Upper lobe of left lung (tissue), 4 donors: ENCODE results near the gene ADRB2.

Source experiments
- EP300 ChIP-seq, 4 donors: sonication (generic); formaldehyde crosslinking; IDR thresholded peaks; one replicate each; pipeline ENCODE4 v1.5.1; 2017; ENCODE audit warnings: antibody characterized with exemption in 4 of 4, control low read depth in 2 of 4
- POLR2A ChIP-seq, 4 donors: fragments of 450-650 bp; IDR thresholded peaks; one replicate each; pipeline ENCODE4 v1.5.1; 2016 to 2017; ENCODE audit warnings: antibody characterized with exemption in 4 of 4, mild to moderate bottlenecking in 2 of 4
- POLR2AphosphoS5 ChIP-seq, 2 donors: sonication (generic); formaldehyde crosslinking; IDR thresholded peaks; one replicate each; pipeline ENCODE4 v1.5.1; 2017; ENCODE audit warnings: antibody characterized with exemption in 2 of 2
- TF ChIP-seq, protein P1 (sequence below), 6 experiments: fragments of 450-650 bp in 4 of 6; fragments of 200-600 bp in 2 of 6; sonication (generic) in 2 of 6; IDR thresholded peaks; one replicate each; pipeline ENCODE4 v1.5.1; 2016 to 2019; ENCODE audit warnings: antibody characterized with exemption in 6 of 6

DNA sequence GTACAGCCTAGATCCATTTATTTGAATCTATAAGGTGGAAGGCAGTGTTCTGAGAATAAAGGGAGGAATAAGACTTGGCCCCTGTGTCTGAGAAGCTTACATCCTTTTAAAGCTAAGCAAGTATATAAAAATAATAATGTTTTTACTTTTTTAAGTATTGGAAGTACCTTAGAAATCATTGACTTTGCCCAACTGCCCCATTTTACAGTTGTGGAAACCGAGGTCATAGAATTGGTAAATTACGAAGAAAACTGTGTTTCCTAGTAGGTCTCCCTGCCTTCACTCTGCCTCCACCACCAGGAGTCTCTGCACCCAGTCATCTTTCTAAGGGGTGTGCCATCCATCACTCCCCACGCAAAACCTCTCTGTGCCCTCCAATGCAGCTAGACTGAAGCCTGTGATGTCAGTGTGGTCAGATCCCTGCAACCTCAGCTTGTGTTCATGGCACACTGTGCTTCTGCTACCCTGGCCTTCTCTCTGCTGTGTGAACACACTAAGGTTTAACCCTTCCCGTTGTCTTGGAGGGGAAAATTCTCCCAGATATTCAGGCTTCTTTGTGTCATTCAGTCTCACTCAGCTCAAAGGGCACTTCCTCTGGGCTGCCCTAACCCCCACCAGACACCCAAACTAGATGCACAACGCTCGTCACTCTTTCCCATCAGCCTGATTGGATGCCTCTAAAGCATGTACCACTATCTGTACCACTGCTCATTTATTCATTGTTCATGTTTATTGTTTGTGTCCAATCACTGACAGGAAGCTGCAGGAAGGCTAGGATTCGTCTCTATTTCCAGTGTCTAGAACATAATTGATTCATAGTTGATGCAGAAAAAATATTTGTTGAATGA, 18.2 kb downstream of the ADRB2 start:
- TF ChIP-seq POLR2A (IDR thresholded peaks at IDR 0.05) = no peak
- TF ChIP-seq, protein P1, sequence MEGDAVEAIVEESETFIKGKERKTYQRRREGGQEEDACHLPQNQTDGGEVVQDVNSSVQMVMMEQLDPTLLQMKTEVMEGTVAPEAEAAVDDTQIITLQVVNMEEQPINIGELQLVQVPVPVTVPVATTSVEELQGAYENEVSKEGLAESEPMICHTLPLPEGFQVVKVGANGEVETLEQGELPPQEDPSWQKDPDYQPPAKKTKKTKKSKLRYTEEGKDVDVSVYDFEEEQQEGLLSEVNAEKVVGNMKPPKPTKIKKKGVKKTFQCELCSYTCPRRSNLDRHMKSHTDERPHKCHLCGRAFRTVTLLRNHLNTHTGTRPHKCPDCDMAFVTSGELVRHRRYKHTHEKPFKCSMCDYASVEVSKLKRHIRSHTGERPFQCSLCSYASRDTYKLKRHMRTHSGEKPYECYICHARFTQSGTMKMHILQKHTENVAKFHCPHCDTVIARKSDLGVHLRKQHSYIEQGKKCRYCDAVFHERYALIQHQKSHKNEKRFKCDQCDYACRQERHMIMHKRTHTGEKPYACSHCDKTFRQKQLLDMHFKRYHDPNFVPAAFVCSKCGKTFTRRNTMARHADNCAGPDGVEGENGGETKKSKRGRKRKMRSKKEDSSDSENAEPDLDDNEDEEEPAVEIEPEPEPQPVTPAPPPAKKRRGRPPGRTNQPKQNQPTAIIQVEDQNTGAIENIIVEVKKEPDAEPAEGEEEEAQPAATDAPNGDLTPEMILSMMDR (IDR thresholded peaks at IDR 0.05) = peak in 1 of 6 experiments; percentile 11
- no peak for TF ChIP-seq EP300 (IDR thresholded peaks at IDR 0.05)
- TF ChIP-seq POLR2AphosphoS5 (IDR thresholded peaks at IDR 0.05) = peak in 1 of 2 donors; percentile 32
